ENCODE data around the gene TSHZ1. TPM values are rescaled to one million over a fixed set of nuclear protein-coding genes. Genes with fewer than 3 reads are reported as not detected.

TSHZ1 gene
- total RNA-seq, 1 donor from 2014 or later = 12.2 TPM

GRCh38 chr18:75163736-75164135, 46.9 kb upstream of the TSHZ1 start:
- no peak for DNase-seq (ENCODE audit: extremely low spot score, unreplicated experiment)
- no peaks in the 10 kb centered on the region for H3K36me3 Mint-ChIP-seq (ENCODE audit: unreplicated experiment)
- no peak overlapping the region for H3K27ac Mint-ChIP-seq (ENCODE audit: unreplicated experiment)
- no peak for TF ChIP-seq CTCF (IDR thresholded peaks at IDR 0.05)
- H3K9me3 Mint-ChIP-seq (ENCODE audit: unreplicated experiment) = no peaks in the 10 kb centered on the region
- H3K4me3 Mint-ChIP-seq (ENCODE audit: unreplicated experiment) = no peak overlapping the region
- peaks cover 5% of the 10 kb centered on the region for H3K4me1 Mint-ChIP-seq (ENCODE audit: unreplicated experiment)
- peaks cover 30% of the 10 kb centered on the region for H3K27me3 Mint-ChIP-seq (ENCODE audit: unreplicated experiment)

- H3K27ac Mint-ChIP-seq (ENCODE audit: unreplicated experiment) = no peak overlapping the region
- TF ChIP-seq CTCF (IDR thresholded peaks at IDR 0.05) = no peak
- peaks cover 5% of the 10 kb centered on the region for H3K4me1 Mint-ChIP-seq (ENCODE audit: unreplicated experiment)
- no peaks in the 10 kb centered on the region for H3K36me3 Mint-ChIP-seq (ENCODE audit: unreplicated experiment)
- no peak overlapping the region for H3K4me3 Mint-ChIP-seq (ENCODE audit: unreplicated experiment)
- DNase-seq (ENCODE audit: extremely low spot score, unreplicated experiment) = peak; percentile 44
- peaks cover 28% of the 10 kb centered on the region for H3K27me3 Mint-ChIP-seq (ENCODE audit: unreplicated experiment)
- no peaks in the 10 kb centered on the region for H3K9me3 Mint-ChIP-seq (ENCODE audit: unreplicated experiment)
These were observed 46.1 kb upstream of the TSHZ1 start for GRCh38 chr18:75164479-75164878.

GRCh38 chr18:75165926-75166325, 44.7 kb upstream of the TSHZ1 start:
- H3K36me3 Mint-ChIP-seq (ENCODE audit: unreplicated experiment) = no peaks in the 10 kb centered on the region

GRCh38 chr18:75167137-75167536, 43.5 kb upstream of the TSHZ1 start:
- no peaks in the 10 kb centered on the region for H3K9me3 Mint-ChIP-seq (ENCODE audit: unreplicated experiment)
- H3K27me3 Mint-ChIP-seq (ENCODE audit: unreplicated experiment) = peaks cover 9% of the 10 kb centered on the region
- no peaks in the 10 kb centered on the region for H3K36me3 Mint-ChIP-seq (ENCODE audit: unreplicated experiment)
- TF ChIP-seq CTCF (IDR thresholded peaks at IDR 0.05) = no peak
- peak; percentile 68 for DNase-seq (ENCODE audit: extremely low spot score, unreplicated experiment)
- no peak overlapping the region for H3K27ac Mint-ChIP-seq (ENCODE audit: unreplicated experiment)
- no peaks in the 10 kb centered on the region for H3K4me1 Mint-ChIP-seq (ENCODE audit: unreplicated experiment)
- no peak overlapping the region for H3K4me3 Mint-ChIP-seq (ENCODE audit: unreplicated experiment)

More at GRCh38 chr18:75165926-75166325, 44.7 kb upstream of the TSHZ1 start:
- no peak overlapping the region for H3K27ac Mint-ChIP-seq (ENCODE audit: unreplicated experiment)
- peak; percentile 64 for DNase-seq (ENCODE audit: extremely low spot score, unreplicated experiment)
- H3K9me3 Mint-ChIP-seq (ENCODE audit: unreplicated experiment) = no peaks in the 10 kb centered on the region
- no peaks in the 10 kb centered on the region for H3K4me1 Mint-ChIP-seq (ENCODE audit: unreplicated experiment)
- peaks cover 16% of the 10 kb centered on the region for H3K27me3 Mint-ChIP-seq (ENCODE audit: unreplicated experiment)
- no peak overlapping the region for H3K4me3 Mint-ChIP-seq (ENCODE audit: unreplicated experiment)
- no peak for TF ChIP-seq CTCF (IDR thresholded peaks at IDR 0.05)

- no peak overlapping the region for H3K27ac Mint-ChIP-seq (ENCODE audit: unreplicated experiment)
- no peak for TF ChIP-seq CTCF (IDR thresholded peaks at IDR 0.05)
- peak; percentile 82 for DNase-seq (ENCODE audit: extremely low spot score, unreplicated experiment)
- H3K9me3 Mint-ChIP-seq (ENCODE audit: unreplicated experiment) = no peaks in the 10 kb centered on the region
- H3K27me3 Mint-ChIP-seq (ENCODE audit: unreplicated experiment) = peaks cover 9% of the 10 kb centered on the region
- H3K36me3 Mint-ChIP-seq (ENCODE audit: unreplicated experiment) = no peaks in the 10 kb centered on the region
- H3K4me3 Mint-ChIP-seq (ENCODE audit: unreplicated experiment) = no peak overlapping the region
- H3K4me1 Mint-ChIP-seq (ENCODE audit: unreplicated experiment) = no peaks in the 10 kb centered on the region
These were observed 42.6 kb upstream of the TSHZ1 start for GRCh38 chr18:75167759-75168618.
